Uterus (tissue), 4 donors: ENCODE data around the gene GPBAR1. TPM values are rescaled to one million over a fixed set of nuclear protein-coding genes. Genes with fewer than 3 reads are reported as not detected.

Source experiments
- DNase-seq, 2 donors: peaks; one replicate each; pipeline ENCODE4 v3.0.0-alpha.2; 2019 to 2020
- H3K27ac ChIP-seq, 2 donors: fragments of 200-600 bp; sonication (generic); 1 replicate in 1 of 2; 2 replicates in 1 of 2; pipeline ENCODE4 v1.5.1; 2016 to 2018
- H3K27me3 ChIP-seq, 2 donors: fragments of 200-600 bp; sonication (generic); one replicate each; pipeline ENCODE4 v1.5.1; 2018 to 2019; ENCODE audit warnings: control low read depth in 1 of 2
- H3K36me3 ChIP-seq, 2 donors: fragments of 200-600 bp; sonication (generic); one replicate each; pipeline ENCODE4 v1.5.1; 2019; ENCODE audit warnings: control low read depth in 1 of 2
- H3K4me1 ChIP-seq, 2 donors: fragments of 200-600 bp; sonication (generic); one replicate each; pipeline ENCODE4 v1.5.1; 2018 to 2019; ENCODE audit warnings: control low read depth in 1 of 2
- H3K4me3 ChIP-seq, 2 donors: fragments of 200-600 bp; sonication (generic); 1 replicate in 1 of 2; 2 replicates in 1 of 2; pipeline ENCODE4 v1.5.1; 2018 to 2019; ENCODE audit warnings: mild to moderate bottlenecking in 1 of 2
- H3K9me3 ChIP-seq, 2 donors: fragments of 200-600 bp; sonication (generic); one replicate each; pipeline ENCODE4 v1.5.1; 2019; ENCODE audit warnings: control low read depth in 1 of 2
- POLR2A ChIP-seq, 2 donors: fragments of 450-650 bp; IDR thresholded peaks; one replicate each; pipeline ENCODE4 v1.6.1; 2016; ENCODE audit warnings: antibody characterized with exemption in 2 of 2, mild to moderate bottlenecking in 1 of 2, moderate library complexity in 1 of 2
- intact Hi-C: fragments of 100-400 bp; cut with DNase I; formaldehyde crosslinking; loops from one replicate; pipeline ENCODE4 v1.15.1; 2023; ENCODE audit warnings: low total_unique reads
- total RNA-seq, 4 donors: library from RNA; depleted of rRNA in 3 of 4; stranded (reverse); fragments of >200 nt in 3 of 4; gene quantifications; one replicate each; pipeline versions ENCODE4 v1.1.0 to v1.2.4, GENCODE V29; 2014 to 2023
- TF ChIP-seq, protein P1 (sequence below), 4 experiments: fragments of 200-600 bp in 2 of 4; fragments of 450-650 bp in 2 of 4; sonication (generic) in 2 of 4; IDR thresholded peaks; one replicate each; pipeline ENCODE4 v1.5.1; 2016 to 2019; ENCODE audit warnings: antibody characterized with exemption in 4 of 4, mild to moderate bottlenecking in 2 of 4, moderate library complexity in 1 of 4
- donor health status: DM: yes; HTN: yes; CAD: no.

GPBAR1 gene
- total RNA-seq, 4 donors from 2014 or later: 0.29 to 1.0 (median 0.91) TPM; not detected in 1

DNA sequence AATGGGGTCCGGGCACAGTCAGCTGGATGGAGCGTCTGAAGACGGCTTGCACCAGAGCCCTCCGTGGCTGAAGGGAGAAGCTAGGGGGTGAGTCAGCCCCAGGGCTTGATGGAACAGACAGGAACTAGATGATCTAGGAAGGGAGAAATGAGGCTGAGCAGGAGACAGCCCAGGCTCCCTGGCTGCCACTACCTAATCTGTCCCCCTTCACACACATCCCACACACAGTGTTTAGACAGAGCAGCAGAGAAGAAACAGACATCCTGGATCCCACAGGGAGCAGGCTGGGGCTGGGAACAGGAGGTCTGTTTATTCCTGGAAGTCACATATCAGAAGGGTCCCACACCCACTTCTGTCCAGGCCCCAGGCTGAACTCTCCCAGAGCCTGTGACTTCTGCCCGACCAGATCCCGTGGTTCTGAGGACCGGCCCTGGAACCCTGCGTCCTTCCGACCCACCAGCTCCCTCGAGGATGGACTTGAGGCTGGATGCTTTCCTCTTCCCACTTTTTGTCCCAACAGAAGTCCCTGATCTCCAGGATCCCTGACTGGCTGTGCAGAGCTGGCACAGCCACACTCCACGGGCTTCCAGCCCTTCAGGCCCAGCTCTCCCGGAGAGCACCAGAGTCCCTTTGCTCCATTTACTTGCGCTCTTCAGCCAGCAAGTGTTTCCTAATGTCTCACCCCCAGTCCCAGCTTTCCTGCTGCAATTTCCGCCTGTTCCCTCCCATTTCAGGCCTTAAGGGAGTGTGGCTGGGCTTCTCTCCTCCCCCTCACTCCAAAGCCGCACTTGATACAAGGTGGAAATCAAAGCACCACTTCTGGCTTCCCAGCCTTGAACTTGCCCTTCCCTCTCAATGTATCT is 1.5 kb upstream of the GPBAR1 start:
- peaks cover 4 to 7% of the 10 kb centered on the region in 2 donors for H3K4me1 ChIP-seq
- H3K27ac ChIP-seq: peak overlapping the region; percentile 89 to 93
- intact Hi-C loops: no loop called here
- H3K36me3 ChIP-seq: no peaks in the 10 kb centered on the region
- no peaks in the 10 kb centered on the region for H3K27me3 ChIP-seq
- H3K9me3 ChIP-seq: no peaks in the 10 kb centered on the region
- TF ChIP-seq, protein P1, sequence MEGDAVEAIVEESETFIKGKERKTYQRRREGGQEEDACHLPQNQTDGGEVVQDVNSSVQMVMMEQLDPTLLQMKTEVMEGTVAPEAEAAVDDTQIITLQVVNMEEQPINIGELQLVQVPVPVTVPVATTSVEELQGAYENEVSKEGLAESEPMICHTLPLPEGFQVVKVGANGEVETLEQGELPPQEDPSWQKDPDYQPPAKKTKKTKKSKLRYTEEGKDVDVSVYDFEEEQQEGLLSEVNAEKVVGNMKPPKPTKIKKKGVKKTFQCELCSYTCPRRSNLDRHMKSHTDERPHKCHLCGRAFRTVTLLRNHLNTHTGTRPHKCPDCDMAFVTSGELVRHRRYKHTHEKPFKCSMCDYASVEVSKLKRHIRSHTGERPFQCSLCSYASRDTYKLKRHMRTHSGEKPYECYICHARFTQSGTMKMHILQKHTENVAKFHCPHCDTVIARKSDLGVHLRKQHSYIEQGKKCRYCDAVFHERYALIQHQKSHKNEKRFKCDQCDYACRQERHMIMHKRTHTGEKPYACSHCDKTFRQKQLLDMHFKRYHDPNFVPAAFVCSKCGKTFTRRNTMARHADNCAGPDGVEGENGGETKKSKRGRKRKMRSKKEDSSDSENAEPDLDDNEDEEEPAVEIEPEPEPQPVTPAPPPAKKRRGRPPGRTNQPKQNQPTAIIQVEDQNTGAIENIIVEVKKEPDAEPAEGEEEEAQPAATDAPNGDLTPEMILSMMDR (IDR thresholded peaks at IDR 0.05): no peak
- TF ChIP-seq POLR2A (IDR thresholded peaks at IDR 0.05): peak in 1 of 2 donors; percentile 38
- peak; percentile 74 to 81 for DNase-seq
- no peak overlapping the region for H3K4me3 ChIP-seq

DNA sequence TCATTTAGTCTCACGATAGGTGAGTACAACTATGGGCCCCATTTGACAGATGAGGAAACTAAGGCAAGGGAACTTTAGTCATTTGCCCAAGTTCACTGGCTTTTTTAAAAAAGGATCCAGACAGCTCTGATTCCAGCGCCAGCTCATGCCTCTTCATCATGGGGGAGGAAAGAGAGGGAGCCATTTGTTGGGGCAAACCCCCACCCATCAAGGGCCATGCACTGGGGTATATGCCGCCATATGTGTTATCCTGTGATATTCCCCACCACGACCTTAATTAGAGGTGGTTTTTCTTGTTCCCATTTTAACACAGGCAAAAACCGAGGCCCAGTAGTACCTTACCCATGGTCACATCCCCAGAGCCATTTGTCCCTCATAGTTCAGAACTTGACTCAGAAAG is 649 bp upstream of the GPBAR1 start:
- no peaks in the 10 kb centered on the region for H3K27me3 ChIP-seq
- intact Hi-C loops: loop anchor here (10.0 kb wide), 1 partner anchor 45 kb away; the partner anchor contains the start of gene ARPC2
- TF ChIP-seq, protein P1 (IDR thresholded peaks at IDR 0.05): no peak
- TF ChIP-seq POLR2A (IDR thresholded peaks at IDR 0.05): no peak
- H3K4me3 ChIP-seq: no peak overlapping the region
- DNase-seq: no peak
- no peaks in the 10 kb centered on the region for H3K36me3 ChIP-seq
- no peaks in the 10 kb centered on the region for H3K9me3 ChIP-seq
- peaks cover 4 to 7% of the 10 kb centered on the region in 2 donors for H3K4me1 ChIP-seq
- peak overlapping the region; percentile 89 to 93 for H3K27ac ChIP-seq

DNA sequence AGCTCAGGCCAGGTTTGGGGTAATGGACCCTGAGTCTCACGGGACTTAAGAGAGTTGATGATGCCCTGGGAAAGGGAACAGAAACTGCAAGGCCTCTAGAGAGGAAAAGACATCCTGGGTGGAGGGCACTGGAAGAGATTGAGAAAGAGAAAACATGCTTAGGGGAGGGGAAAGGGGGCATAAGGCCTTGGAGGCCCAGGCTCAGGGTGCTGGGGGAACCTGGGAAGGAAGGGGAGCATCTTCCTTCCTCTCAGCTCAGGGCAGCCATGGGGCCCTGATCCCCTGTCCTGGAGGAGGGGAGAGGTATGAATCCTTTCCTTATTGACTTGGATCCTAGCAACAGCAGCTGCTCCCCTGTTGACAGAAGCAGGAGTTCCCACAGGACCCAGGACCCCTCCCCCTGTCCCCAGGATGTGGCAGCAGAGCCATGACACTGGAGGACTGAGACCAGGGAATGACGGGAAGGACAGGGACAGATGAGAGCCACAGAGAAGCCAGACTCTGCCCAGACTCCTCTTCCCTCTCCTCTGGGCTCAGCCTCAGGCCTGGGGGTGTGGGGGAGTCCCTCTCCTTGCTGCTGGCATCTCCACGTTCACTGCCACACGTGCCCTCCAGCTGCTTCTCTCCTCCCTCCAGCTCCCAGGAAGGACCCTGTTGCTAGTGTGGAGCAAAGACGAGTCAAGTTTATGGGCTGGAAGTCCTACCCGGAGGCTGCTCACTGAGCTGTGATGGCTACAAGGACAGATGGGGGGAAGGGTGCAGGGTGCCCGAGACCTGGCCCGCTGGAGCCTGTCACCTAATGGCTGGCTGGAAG is 815 bp downstream of the GPBAR1 start:
- TF ChIP-seq POLR2A (IDR thresholded peaks at IDR 0.05): no peak
- TF ChIP-seq, protein P1 (IDR thresholded peaks at IDR 0.05): no peak
- peak in 1 of 2 donors; percentile 13 for DNase-seq
- intact Hi-C loops: loop anchor here (10.0 kb wide), 1 partner anchor 47 kb away; the partner anchor contains the start of gene ARPC2
- Histone ChIP-seq H3K4me1 (peaks cover 4 to 7% of the 10 kb centered on the region in 2 donors), H3K36me3 (no peaks in the 10 kb centered on the region), H3K27ac (peak overlapping the region; percentile 89 to 93), H3K4me3 (no peak overlapping the region), H3K9me3 (no peaks in the 10 kb centered on the region), H3K27me3 (no peaks in the 10 kb centered on the region)

DNA sequence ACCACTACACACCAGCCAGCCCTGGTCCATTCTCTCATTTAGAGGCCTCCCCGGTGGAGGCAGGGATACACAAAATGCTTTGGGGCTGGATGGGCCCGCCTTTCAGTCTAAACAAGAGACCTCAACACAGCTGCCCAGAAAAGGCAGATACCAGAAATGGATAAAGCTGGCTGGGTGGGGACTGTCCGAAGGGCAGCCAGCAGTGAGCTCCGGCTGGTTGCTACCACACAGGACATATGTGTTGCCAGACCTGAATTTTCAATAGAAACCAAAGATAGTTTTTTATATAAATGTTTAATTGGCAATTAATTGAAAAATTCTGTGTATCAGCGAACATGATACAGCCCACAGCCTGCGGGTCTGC is 1.4 kb downstream of the GPBAR1 start:
- DNase-seq: no peak
- H3K36me3 ChIP-seq: no peaks in the 10 kb centered on the region
- H3K27ac ChIP-seq: peak overlapping the region in 1 of 2 donors; percentile 93
- intact Hi-C loops: loop anchor here (10.0 kb wide), 1 partner anchor 47 kb away; the partner anchor contains the start of gene ARPC2
- H3K4me3 ChIP-seq: no peak overlapping the region
- no peak for TF ChIP-seq POLR2A (IDR thresholded peaks at IDR 0.05)
- TF ChIP-seq, protein P1 (IDR thresholded peaks at IDR 0.05): no peak
- no peaks in the 10 kb centered on the region for H3K9me3 ChIP-seq
- no peaks in the 10 kb centered on the region for H3K27me3 ChIP-seq
- peaks cover 4 to 7% of the 10 kb centered on the region in 2 donors for H3K4me1 ChIP-seq
